ENCODE measurements around the gene OLR1. TPM values are rescaled to one million over a fixed set of nuclear protein-coding genes. Genes with fewer than 3 reads are reported as not detected.

OLR1 gene
- total and polyA plus RNA-seq, 2 of the 4 experiments (the other 2 are of a cell fraction) = 3.2 to 4.1 TPM

- H4K8ac ChIP-seq (ENCODE audit: low read depth in 2 of 2, low read length in 2 of 2) = no peak overlapping the region
- H3K23ac ChIP-seq (ENCODE audit: low read depth, low read length) = no peak overlapping the region
- H2AK5ac ChIP-seq (ENCODE audit: low read depth, low read length) = no peak overlapping the region
- ChIA-PET CTCF (interaction anchor here (0.6 kb wide), 1 partner anchor 109 kb away, joined by 3 read pairs; no protein-coding TSS in a partner anchor), POLR2A (ENCODE audit: unreplicated experiment) (no interaction called here)
- no peak overlapping the region for H3K4me3 ChIP-seq (ENCODE audit: insufficient read depth, low read depth, low read length)
- no peak overlapping the region for H3K4ac ChIP-seq (ENCODE audit: low read depth, low read length)
- H3K4me1 ChIP-seq (ENCODE audit: control insufficient read depth, insufficient read depth, low read length) = peaks cover 8% of the 10 kb centered on the region
- no peak overlapping the region for H3K14ac ChIP-seq (replicated peaks; ENCODE audit: low read depth, low read length)
- H4K5ac ChIP-seq (ENCODE audit: low read depth, low read length) = no peak overlapping the region
- no peak overlapping the region for H3K56ac ChIP-seq (ENCODE audit: extremely low read depth, insufficient read depth, low read length)
- no peaks in the 10 kb centered on the region for H3K79me1 ChIP-seq (ENCODE audit: low read depth in 1 of 2, low read length in 2 of 2)
- ATAC-seq (ENCODE audit: low read depth) (no peak; the same call in 1 of the 2 replicates), DNase-seq (no peak)
- no peak overlapping the region for H2AFZ ChIP-seq (replicated peaks; ENCODE audit: low read length, poor library complexity)
- in situ Hi-C loops (cut with MboI; ENCODE audit: low sequenced_read_pairs) (loop anchor here (5.0 kb wide), 1 partner anchor 41 kb away; no protein-coding TSS in a partner anchor), intact Hi-C loops (cut with micrococcal nuclease) (loop anchor here (2.0 kb wide), 1 partner anchor 411 kb away; no protein-coding TSS in a partner anchor), dilution Hi-C loops (cut with HindIII; ENCODE audit: low sequenced_read_pairs, unreplicated experiment) (no loop called here)
- H2BK15ac ChIP-seq (ENCODE audit: low read depth, low read length) = no peak overlapping the region
- H3K4me2 ChIP-seq (ENCODE audit: low read depth, low read length) = no peak overlapping the region
- TF ChIP-seq POLR2A (IDR thresholded peaks at IDR 0.05; ENCODE audit: low read depth, low read length) (no peak), MAFK (IDR thresholded peaks at IDR 0.05; ENCODE audit: low read depth, low read length) (no peak), RAD21 (IDR thresholded peaks at IDR 0.05; ENCODE audit: low read length) (no peak), CTCF (conservative IDR thresholded peaks at IDR 0.05; ENCODE audit: low read depth, low read length) (no peak), RCOR1 (IDR thresholded peaks at IDR 0.05; ENCODE audit: insufficient replicate concordance, low read length) (no peak), RFX5 (IDR thresholded peaks at IDR 0.05; ENCODE audit: low read depth, low read length) (no peak)
- no peaks in the 10 kb centered on the region for H3K27me3 ChIP-seq (ENCODE audit: control insufficient read depth, insufficient read depth, low read length)
- H2BK5ac ChIP-seq (ENCODE audit: low read depth, low read length, poor library complexity, severe bottlenecking) = peak overlapping the region; percentile 47
- H2BK120ac ChIP-seq (ENCODE audit: low read depth, low read length) = no peak overlapping the region
- WGBS, 2 experiments (ENCODE audit: extremely low coverage in 2 of 2, insufficient read length in 1 of 2) = no CpG with 5 or more reads among the region's 2 CpGs
- no peak overlapping the region for H3K18ac ChIP-seq (ENCODE audit: low read depth, low read length)
- H3K27ac ChIP-seq (ENCODE audit: insufficient read depth, low read length) = no peak overlapping the region
- no peak overlapping the region for H2AK9ac ChIP-seq (replicated peaks; ENCODE audit: low read depth, low read length, poor library complexity)
- no peaks in the 10 kb centered on the region for H3K36me3 ChIP-seq (ENCODE audit: control insufficient read depth, insufficient read depth, low read length)
- H3K9me3 ChIP-seq (ENCODE audit: control insufficient read depth, insufficient read depth, low read length) = no peaks in the 10 kb centered on the region
- no peak overlapping the region for H3K9ac ChIP-seq (ENCODE audit: low read depth, low read length)
- H2BK20ac ChIP-seq (ENCODE audit: low read depth, low read length) = no peak overlapping the region
- no TSS peak for BruUV-seq (replicated peaks)
- H4K91ac ChIP-seq (ENCODE audit: insufficient read depth, low read depth, low read length) = no peak overlapping the region
- no peaks in the 10 kb centered on the region for H4K20me1 ChIP-seq (ENCODE audit: insufficient read depth, low read length)
- H3K9me1 ChIP-seq (ENCODE audit: insufficient read depth, low read length) = no peaks in the 10 kb centered on the region
Observed at GRCh38 chr12:10151621-10152020, 20.3 kb downstream of the OLR1 start.

Measured in IMR-90 (cell line).